Stomach (tissue), 4 donors: ENCODE measurements around the gene TINAG.

Experiments
- POLR2A ChIP-seq, 4 donors: fragments of 450-650 bp; IDR thresholded peaks; one replicate each; pipeline ENCODE4 v1.6.1; 2016; ENCODE audit warnings: antibody characterized with exemption in 4 of 4, control low read depth in 2 of 4, mild to moderate bottlenecking in 1 of 4, moderate library complexity in 1 of 4
- TF ChIP-seq, protein P1 (sequence below), 7 experiments: fragments of 450-650 bp in 4 of 7; fragments of 200-600 bp in 3 of 7; sonication (generic) in 3 of 7; IDR thresholded peaks; one replicate each; pipeline ENCODE4 v1.5.1; 2016 to 2019; ENCODE audit warnings: antibody characterized with exemption in 7 of 7, control low read depth in 2 of 7, mild to moderate bottlenecking in 1 of 7

DNA sequence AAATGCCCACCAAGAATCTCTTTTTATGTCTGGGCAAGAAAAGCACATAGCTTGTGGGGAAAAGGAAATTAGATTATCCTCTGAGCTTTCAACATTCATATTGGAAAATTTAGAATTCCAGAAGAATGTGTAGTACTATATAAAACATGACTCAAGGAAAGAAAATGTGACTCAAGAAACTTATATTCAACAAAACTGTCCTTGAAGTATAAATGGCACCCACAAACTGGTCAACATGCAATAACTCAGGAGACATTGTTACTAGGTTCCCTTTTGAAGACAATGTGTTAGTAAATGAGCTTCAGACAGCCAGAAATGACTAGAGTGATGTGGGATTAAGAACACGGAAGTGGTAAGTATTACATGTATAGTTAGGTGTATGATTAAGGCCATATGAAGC is 26.1 kb upstream of the TINAG start:
- TF ChIP-seq, protein P1, sequence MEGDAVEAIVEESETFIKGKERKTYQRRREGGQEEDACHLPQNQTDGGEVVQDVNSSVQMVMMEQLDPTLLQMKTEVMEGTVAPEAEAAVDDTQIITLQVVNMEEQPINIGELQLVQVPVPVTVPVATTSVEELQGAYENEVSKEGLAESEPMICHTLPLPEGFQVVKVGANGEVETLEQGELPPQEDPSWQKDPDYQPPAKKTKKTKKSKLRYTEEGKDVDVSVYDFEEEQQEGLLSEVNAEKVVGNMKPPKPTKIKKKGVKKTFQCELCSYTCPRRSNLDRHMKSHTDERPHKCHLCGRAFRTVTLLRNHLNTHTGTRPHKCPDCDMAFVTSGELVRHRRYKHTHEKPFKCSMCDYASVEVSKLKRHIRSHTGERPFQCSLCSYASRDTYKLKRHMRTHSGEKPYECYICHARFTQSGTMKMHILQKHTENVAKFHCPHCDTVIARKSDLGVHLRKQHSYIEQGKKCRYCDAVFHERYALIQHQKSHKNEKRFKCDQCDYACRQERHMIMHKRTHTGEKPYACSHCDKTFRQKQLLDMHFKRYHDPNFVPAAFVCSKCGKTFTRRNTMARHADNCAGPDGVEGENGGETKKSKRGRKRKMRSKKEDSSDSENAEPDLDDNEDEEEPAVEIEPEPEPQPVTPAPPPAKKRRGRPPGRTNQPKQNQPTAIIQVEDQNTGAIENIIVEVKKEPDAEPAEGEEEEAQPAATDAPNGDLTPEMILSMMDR (IDR thresholded peaks at IDR 0.05), result no peak
- TF ChIP-seq POLR2A (IDR thresholded peaks at IDR 0.05), result no peak
